GM19240 (cell line): ENCODE results near the gene MGST3.
"Not testable (repeated sequence)": the region's sequence is repeated elsewhere in the genome, so short reads cannot be mapped to it uniquely, and the experiment has no call there.

Experiments used
- DNase-seq: peaks from one replicate; pipeline ENCODE4 v3.0.0; 2011; ENCODE audit warnings: low spot score; ENCODE audit not compliant: insufficient read length

The MGST3 gene

DNA sequence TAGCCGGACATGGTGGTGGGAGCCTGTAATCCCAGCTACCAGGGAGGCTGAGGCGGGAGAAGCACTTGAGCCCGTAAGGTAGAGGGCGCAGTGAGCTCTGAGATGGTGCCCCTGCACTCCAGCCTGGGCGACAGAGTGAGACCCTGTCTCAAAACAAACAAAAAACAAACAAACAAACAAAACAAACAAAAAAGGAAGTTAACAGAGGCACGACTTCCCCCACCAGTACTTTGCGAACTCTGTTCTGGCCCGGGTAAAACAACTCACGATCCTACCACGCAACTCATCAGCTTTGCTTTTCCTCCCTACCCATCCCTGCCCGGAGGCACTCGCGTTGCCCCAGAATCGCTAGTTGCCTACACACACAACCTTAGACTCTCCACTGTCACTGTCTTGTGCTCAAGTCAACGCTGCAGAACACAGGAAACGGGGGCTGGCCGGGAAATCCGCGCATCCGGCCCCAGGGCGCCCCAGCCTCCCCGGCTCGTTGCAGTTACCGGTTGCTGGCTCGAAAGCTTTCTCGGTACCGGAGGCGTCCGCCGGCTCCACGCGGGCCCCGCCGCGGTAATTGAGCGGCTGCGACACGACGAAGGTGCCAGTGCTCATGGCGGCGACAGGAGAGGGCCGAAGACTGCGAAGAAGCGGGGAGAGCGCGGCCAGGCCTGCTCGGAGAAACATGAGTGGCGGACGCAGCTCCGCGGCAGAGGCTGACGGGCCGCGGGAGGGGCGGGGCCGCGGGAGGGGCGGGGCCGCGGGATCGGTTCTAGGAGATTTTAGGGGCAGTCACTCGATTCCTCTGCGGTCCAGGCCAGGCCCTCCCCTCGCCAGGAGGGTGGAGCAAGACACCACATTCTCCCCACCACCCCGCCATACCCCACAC is 67.1 kb downstream of the MGST3 start, which contains the start of gene ALDH9A1:
Gene ALDH9A1 (minus strand): TSS at position 682 of the 880 bp plus-strand sequence. CDS start 4 bp downstream, at position 678.
- peak; percentile 63 for DNase-seq

DNA sequence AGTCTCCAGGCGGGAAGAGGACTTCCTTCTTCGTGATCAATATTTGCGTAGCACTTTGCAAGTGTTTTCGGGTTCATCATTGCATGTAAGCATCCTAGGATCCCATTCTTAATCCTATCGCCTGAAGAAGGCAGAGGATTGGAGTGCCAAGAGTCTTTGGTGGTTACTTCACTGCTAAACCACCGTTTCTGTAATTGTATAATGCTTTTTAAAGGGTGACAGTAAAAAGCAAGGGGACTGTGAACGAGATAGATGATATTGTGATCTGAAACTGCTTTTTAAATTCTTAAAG is 67.7 kb downstream of the MGST3 start:
- DNase-seq = no peak

DNA sequence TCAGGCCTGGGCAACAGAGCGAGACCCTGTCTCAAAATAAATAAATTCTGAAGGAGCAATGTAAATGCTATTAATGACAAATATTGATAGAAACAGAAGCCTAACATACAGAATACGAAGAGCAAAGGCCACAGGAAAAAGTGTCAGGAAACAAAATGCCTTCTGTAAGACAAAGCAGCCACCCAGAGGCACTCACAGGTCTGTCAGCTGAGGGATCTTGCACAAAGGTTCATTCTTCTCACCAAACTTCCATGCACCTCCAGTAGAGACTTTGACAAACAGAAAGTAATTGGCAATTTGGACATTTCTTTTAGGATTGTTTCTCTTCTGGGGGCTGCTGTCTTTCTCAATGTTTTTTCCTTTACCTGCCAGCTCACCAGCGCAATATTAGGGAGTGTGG is 68.5 kb downstream of the MGST3 start:
- DNase-seq = no peak

DNA sequence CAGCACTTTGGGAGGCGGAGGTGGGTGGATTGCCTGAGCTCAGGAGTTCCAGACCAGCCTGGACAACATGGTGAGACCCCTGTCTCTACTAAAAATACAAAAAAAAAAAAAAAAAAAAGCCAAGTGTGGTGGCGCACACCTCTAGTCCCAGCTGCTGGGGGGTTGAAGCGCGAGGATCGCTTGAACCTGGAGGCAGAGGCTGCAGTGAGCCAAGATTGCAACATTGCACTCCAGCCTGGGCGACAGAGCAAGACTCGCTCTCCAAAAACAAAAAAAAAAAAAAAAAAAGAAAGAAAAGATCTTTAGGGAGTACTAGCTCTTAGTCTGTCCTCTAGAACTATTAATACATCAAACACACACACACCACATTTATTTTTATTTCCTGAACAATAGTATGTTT is 70.9 kb downstream of the MGST3 start:
- not testable (repeated sequence) for DNase-seq

DNA sequence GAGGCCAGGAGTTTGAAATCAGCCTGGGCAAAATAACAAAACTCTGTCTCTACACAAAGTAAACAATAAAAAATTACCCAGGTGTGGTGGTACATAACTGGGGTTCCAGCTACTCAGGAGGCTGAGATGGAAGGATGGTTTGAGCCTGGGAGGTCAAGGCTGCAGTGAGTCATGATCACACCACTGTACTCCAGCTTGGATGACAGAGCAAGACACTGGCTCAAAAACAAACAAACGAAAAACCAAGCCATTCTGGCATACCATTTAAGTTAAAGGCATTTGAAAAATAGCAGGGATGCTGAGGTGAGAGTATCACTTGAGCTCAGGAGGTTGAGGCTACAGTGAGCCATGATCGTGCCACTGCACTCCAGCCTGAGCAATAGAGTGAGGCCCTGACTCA is 72.6 kb downstream of the MGST3 start:
- DNase-seq = no peak
